Chondrocyte (in vitro differentiated cells): ENCODE data around the gene ATP8B2. TPM values are rescaled to one million over a fixed set of nuclear protein-coding genes. Genes with fewer than 3 reads are reported as not detected.

Source experiments
- DNase-seq: peaks from one replicate; pipeline ENCODE4 v3.0.0; 2021; ENCODE audit warnings: mixed read lengths, low spot score
- H3K27ac Mint-ChIP-seq: one replicate; pipeline ENCODE4 v1.8.0; 2021; ENCODE audit warnings: mild to moderate bottlenecking, moderate library complexity, mixed read lengths; ENCODE audit not compliant: unreplicated experiment
- H3K27me3 Mint-ChIP-seq: 2 replicates; pipeline ENCODE4 v1.8.0; 2021; ENCODE audit warnings: low read depth, mixed read lengths
- H3K36me3 Mint-ChIP-seq: 2 replicates; pipeline ENCODE4 v1.8.0; 2021; ENCODE audit warnings: low read depth, mixed read lengths
- H3K4me1 Mint-ChIP-seq: 2 replicates; pipeline ENCODE4 v1.8.0; 2021; ENCODE audit warnings: low read depth, mild to moderate bottlenecking, mixed read lengths
- H3K4me3 Mint-ChIP-seq: one replicate; pipeline ENCODE4 v1.8.0; 2021; ENCODE audit warnings: mild to moderate bottlenecking, moderate library complexity, mixed read lengths; ENCODE audit not compliant: unreplicated experiment
- H3K9me3 Mint-ChIP-seq: 2 replicates; pipeline ENCODE4 v1.8.0; 2021; ENCODE audit warnings: low read depth, mixed read lengths
- total RNA-seq: library from RNA; stranded (reverse); gene quantifications from 3 replicates; pipeline ENCODE4 v1.2.1, GENCODE V29; 2021
- TF ChIP-seq, protein P1 (sequence below): fragments of 200-600 bp; sonication (generic); IDR thresholded peaks from 2 replicates; pipeline ENCODE4 v1.5.0; 2021; ENCODE audit warnings: antibody characterized with exemption, mild to moderate bottlenecking, moderate library complexity

The ATP8B2 gene
- total RNA-seq, 1 donor from 2014 or later, result 86.6 TPM

- TF ChIP-seq, protein P1, sequence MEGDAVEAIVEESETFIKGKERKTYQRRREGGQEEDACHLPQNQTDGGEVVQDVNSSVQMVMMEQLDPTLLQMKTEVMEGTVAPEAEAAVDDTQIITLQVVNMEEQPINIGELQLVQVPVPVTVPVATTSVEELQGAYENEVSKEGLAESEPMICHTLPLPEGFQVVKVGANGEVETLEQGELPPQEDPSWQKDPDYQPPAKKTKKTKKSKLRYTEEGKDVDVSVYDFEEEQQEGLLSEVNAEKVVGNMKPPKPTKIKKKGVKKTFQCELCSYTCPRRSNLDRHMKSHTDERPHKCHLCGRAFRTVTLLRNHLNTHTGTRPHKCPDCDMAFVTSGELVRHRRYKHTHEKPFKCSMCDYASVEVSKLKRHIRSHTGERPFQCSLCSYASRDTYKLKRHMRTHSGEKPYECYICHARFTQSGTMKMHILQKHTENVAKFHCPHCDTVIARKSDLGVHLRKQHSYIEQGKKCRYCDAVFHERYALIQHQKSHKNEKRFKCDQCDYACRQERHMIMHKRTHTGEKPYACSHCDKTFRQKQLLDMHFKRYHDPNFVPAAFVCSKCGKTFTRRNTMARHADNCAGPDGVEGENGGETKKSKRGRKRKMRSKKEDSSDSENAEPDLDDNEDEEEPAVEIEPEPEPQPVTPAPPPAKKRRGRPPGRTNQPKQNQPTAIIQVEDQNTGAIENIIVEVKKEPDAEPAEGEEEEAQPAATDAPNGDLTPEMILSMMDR, result no peak
- Mint-ChIP-seq H3K4me1 (no peaks in the 10 kb centered on the region), H3K27me3 (peaks cover 14% of the 10 kb centered on the region), H3K27ac (no peak overlapping the region), H3K36me3 (no peaks in the 10 kb centered on the region), H3K4me3 (no peak overlapping the region), H3K9me3 (no peaks in the 10 kb centered on the region)
- no peak for DNase-seq
Observed at GRCh38 chr1:154386643-154387352, 61.5 kb downstream of the ATP8B2 start.

GRCh38 chr1:154391086-154391770 is 65.9 kb downstream of the ATP8B2 start:
- DNase-seq, result no peak
- H3K4me1 Mint-ChIP-seq, result no peaks in the 10 kb centered on the region
- no peak overlapping the region for H3K4me3 Mint-ChIP-seq
- H3K27me3 Mint-ChIP-seq, result peaks cover 6% of the 10 kb centered on the region
- H3K27ac Mint-ChIP-seq, result no peak overlapping the region
- TF ChIP-seq, protein P1, result no peak
- peaks cover 3% of the 10 kb centered on the region for H3K9me3 Mint-ChIP-seq
- peaks cover 2% of the 10 kb centered on the region for H3K36me3 Mint-ChIP-seq

DNA sequence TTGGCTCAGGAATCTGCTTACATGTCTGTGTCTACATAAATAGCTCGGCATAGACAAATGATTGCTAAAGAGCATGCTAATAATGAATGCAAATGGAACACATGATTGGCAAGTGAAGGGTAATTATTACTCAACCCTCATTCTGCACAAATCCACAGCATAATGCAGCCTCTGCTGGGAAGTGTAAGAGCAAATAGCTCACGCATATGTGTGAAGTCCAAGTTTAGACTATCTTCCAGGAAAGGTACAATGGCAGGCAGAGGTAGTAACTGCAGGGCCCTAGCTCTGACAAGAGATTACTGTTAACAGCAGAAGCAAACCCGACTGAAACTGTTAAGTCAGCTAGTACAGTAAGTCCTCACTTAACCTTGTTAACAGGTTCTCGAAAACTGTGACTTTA is 72.8 kb downstream of the ATP8B2 start:
- DNase-seq, result no peak
- H3K4me3 Mint-ChIP-seq, result no peak overlapping the region

GRCh38 chr1:154398678-154399077 is 73.4 kb downstream of the ATP8B2 start:
- Mint-ChIP-seq H3K4me1 (no peaks in the 10 kb centered on the region), H3K27me3 (no peaks in the 10 kb centered on the region), H3K27ac (no peak overlapping the region), H3K9me3 (peaks cover 3% of the 10 kb centered on the region), H3K4me3 (no peak overlapping the region), H3K36me3 (peaks cover 2% of the 10 kb centered on the region)
- TF ChIP-seq, protein P1, result no peak
- DNase-seq, result no peak

More for the DNA sequence above, 72.8 kb downstream of the ATP8B2 start:
- H3K27me3 Mint-ChIP-seq, result no peaks in the 10 kb centered on the region
- H3K27ac Mint-ChIP-seq, result no peak overlapping the region
- peaks cover 3% of the 10 kb centered on the region for H3K9me3 Mint-ChIP-seq
- TF ChIP-seq, protein P1, result no peak
- peaks cover 2% of the 10 kb centered on the region for H3K36me3 Mint-ChIP-seq
- H3K4me1 Mint-ChIP-seq, result no peaks in the 10 kb centered on the region

DNA sequence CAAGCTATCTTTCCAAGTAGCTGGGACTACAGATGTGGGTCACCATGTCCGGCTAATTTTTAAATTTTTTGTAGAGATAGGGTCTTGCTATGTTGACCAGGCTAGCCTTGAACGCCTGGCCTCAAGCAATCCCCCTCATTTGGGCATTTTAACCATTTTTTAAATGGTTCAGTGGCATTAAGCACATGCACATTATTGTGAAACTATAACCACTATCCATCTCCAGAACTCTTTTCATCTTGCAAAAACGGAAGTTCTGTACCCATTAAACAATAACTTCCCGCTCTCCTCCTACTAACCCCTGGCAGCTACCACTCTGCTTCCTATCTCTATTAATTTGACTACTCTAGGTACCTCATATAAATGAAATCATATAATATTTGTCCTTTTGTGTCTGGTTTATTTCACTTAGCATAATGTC is 75.1 kb downstream of the ATP8B2 start:
- no peak overlapping the region for H3K4me3 Mint-ChIP-seq
- TF ChIP-seq, protein P1, result no peak

More for the DNA sequence above, 75.1 kb downstream of the ATP8B2 start:
- Mint-ChIP-seq H3K36me3 (no peaks in the 10 kb centered on the region), H3K4me1 (no peaks in the 10 kb centered on the region), H3K27me3 (no peaks in the 10 kb centered on the region), H3K9me3 (peaks cover 3% of the 10 kb centered on the region), H3K27ac (no peak overlapping the region)
- no peak for DNase-seq

Other genes with a start within 250 kb of the ATP8B2 start
- 0.19 TPM in 1 of 3 replicates, not detected in the others for gene NUP210L, start 170.5 kb upstream of the ATP8B2 start, total RNA-seq
- gene TPM3, start 133.4 kb upstream of the ATP8B2 start, total RNA-seq, result 248 to 259 TPM (median 256 TPM) in 3 replicates
- gene CFAP141, start 119.2 kb upstream of the ATP8B2 start, total RNA-seq, result not detected in 3 replicates
- gene UBAP2L, start 104.6 kb upstream of the ATP8B2 start, total RNA-seq, result 182 to 202 TPM (median 186 TPM) in 3 replicates
- gene HAX1, start 52.9 kb upstream of the ATP8B2 start, total RNA-seq, result 60.9 to 104 TPM (median 97.1 TPM) in 3 replicates
- not detected in 3 replicates for gene AQP10, start 4.4 kb upstream of the ATP8B2 start, total RNA-seq
- gene IL6R, start 79.8 kb downstream of the ATP8B2 start, total RNA-seq, result 1.1 to 1.4 TPM (median 1.3 TPM) in 3 replicates
- 0.17 TPM in 1 of 3 replicates, not detected in the others for gene TDRD10, start 176.7 kb downstream of the ATP8B2 start, total RNA-seq
- 0.10 to 0.20 TPM in 2 of 3 replicates, not detected in the other for gene SHE, start 176.9 kb downstream of the ATP8B2 start, total RNA-seq
- gene UBE2Q1, start 233.1 kb downstream of the ATP8B2 start, total RNA-seq, result 72.2 to 92.6 TPM (median 77.7 TPM) in 3 replicates
- gene CHRNB2, start 242.3 kb downstream of the ATP8B2 start, total RNA-seq, result not detected in 3 replicates